Measurements from ENCODE around the gene TMPRSS6.

DNA sequence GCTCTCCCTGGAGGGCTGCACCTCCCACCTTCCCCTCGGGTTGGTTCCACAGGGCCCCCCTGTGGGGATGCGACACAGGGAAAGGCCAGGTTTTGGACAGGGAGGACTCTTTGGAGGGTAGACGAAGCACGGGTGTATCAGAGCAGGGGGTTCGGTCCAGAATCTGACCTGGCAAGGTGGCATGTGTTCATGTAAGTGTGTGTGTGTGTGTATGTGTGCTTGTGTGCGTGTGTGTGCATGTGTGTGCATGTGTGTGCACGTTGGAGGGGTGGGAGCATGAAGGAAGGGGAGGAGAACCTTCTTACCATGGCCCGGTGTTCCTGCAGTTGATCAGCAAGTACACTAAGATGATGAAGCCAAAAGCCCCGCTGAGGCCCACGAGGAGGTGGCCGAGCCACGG lies 25.5 kb upstream of the TMPRSS6 start:
- TF ChIP-seq EP300 (IDR thresholded peaks at IDR 0.05) = no peak
- TF ChIP-seq, protein P1, sequence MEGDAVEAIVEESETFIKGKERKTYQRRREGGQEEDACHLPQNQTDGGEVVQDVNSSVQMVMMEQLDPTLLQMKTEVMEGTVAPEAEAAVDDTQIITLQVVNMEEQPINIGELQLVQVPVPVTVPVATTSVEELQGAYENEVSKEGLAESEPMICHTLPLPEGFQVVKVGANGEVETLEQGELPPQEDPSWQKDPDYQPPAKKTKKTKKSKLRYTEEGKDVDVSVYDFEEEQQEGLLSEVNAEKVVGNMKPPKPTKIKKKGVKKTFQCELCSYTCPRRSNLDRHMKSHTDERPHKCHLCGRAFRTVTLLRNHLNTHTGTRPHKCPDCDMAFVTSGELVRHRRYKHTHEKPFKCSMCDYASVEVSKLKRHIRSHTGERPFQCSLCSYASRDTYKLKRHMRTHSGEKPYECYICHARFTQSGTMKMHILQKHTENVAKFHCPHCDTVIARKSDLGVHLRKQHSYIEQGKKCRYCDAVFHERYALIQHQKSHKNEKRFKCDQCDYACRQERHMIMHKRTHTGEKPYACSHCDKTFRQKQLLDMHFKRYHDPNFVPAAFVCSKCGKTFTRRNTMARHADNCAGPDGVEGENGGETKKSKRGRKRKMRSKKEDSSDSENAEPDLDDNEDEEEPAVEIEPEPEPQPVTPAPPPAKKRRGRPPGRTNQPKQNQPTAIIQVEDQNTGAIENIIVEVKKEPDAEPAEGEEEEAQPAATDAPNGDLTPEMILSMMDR (IDR thresholded peaks at IDR 0.05) = no peak

Measured in esophagus muscularis mucosa (tissue), 3 donors.